A673 (cell line): Measurements from ENCODE around the gene PPP1R7. TPM values are rescaled to one million over a fixed set of nuclear protein-coding genes. Genes with fewer than 3 reads are reported as not detected.

Experiments used
- BruUV-seq: library from RNA; stranded (reverse); fragments of 400-500 nt; replicated peaks from 2 replicates; lab custom pipeline; 2021; lab: Mats Ljungman, UMichigan
- CTCF ChIA-PET: fragments of 300-600 bp; sonication (Branson Sonifier 250); formaldehyde crosslinking; loops from one replicate; lab custom pipeline; 2022; ENCODE audit warnings: antibody characterized with exemption; lab: Charles Lee
- POLR2A ChIA-PET: fragments of 300-600 bp; sonication (Branson Sonifier 250); formaldehyde crosslinking; loops from one replicate; lab custom pipeline; 2022; ENCODE audit warnings: antibody characterized with exemption; ENCODE audit not compliant: low non-redundant PET; lab: Charles Lee
- DNase-seq: peaks from one replicate; pipeline ENCODE4 v3.0.0-alpha.2; 2015; ENCODE audit warnings: low spot score
- H3K27ac ChIP-seq: fragments of 200-600 bp; sonication (generic); 2 replicates; pipeline ENCODE4 v1.5.1; 2016; ENCODE audit warnings: mixed run types, low read depth, mild to moderate bottlenecking, mixed read lengths, antibody characterized with exemption, low read length; ENCODE audit not compliant: poor library complexity, severe bottlenecking
- H3K27me3 ChIP-seq: fragments of 200-600 bp; sonication (generic); replicated peaks from 2 replicates; pipeline ENCODE4 v1.6.1; 2017; ENCODE audit warnings: mixed run types, low read depth, mild to moderate bottlenecking, mixed read lengths, antibody characterized with exemption, low read length; ENCODE audit not compliant: insufficient read depth, poor library complexity
- H3K36me3 ChIP-seq: fragments of 200-600 bp; sonication (generic); 2 replicates; pipeline ENCODE4 v1.6.1; 2016; ENCODE audit warnings: mixed run types, mild to moderate bottlenecking, mixed read lengths, antibody characterized with exemption, low read length; ENCODE audit not compliant: insufficient read depth, poor library complexity, severe bottlenecking
- H3K4me1 ChIP-seq: fragments of 200-600 bp; sonication (generic); 2 replicates; pipeline ENCODE4 v1.6.1; 2017; ENCODE audit warnings: mixed run types, mild to moderate bottlenecking, mixed read lengths, antibody characterized with exemption, low read length; ENCODE audit not compliant: insufficient read depth, poor library complexity, severe bottlenecking
- H3K4me3 ChIP-seq: fragments of 200-600 bp; sonication (generic); 2 replicates; pipeline ENCODE4 v1.5.1; 2016; ENCODE audit warnings: low read depth, mixed run types, mild to moderate bottlenecking, mixed read lengths, low read length; ENCODE audit not compliant: poor library complexity, severe bottlenecking
- H3K9me3 ChIP-seq: fragments of 200-600 bp; sonication (generic); 2 replicates; pipeline ENCODE4 v1.6.1; 2016; ENCODE audit warnings: mixed run types, low read depth, mild to moderate bottlenecking, mixed read lengths, antibody characterized with exemption, low read length; ENCODE audit not compliant: poor library complexity, severe bottlenecking
- CTCF ChIP-seq: fragments of 300-800, 200-600 bp; sonication (generic); conservative IDR thresholded peaks from 2 replicates; pipeline ENCODE4 v1.5.1; 2017; ENCODE audit warnings: low read depth, mild to moderate bottlenecking, antibody characterized with exemption, low read length, moderate library complexity, mixed read lengths
- EZH2 ChIP-seq: fragments of 200-600 bp; sonication (generic); IDR thresholded peaks from 2 replicates; pipeline ENCODE4 v1.6.1; 2017; ENCODE audit warnings: borderline replicate concordance, low read depth, mild to moderate bottlenecking, mixed read lengths, antibody characterized with exemption, low read length; ENCODE audit not compliant: poor library complexity, severe bottlenecking
- intact Hi-C: fragments of 100-400 bp; cut with micrococcal nuclease; formaldehyde crosslinking; loops from one replicate; pipeline ENCODE4 v1.10.0; 2022; ENCODE audit not compliant: unreplicated experiment
- total RNA-seq: library from RNA; stranded (reverse); gene quantifications from 2 replicates; pipeline ENCODE4 v1.2.3, GENCODE V29; 2021

PPP1R7 gene
- total RNA-seq, 1 experiment from 2014 or later: 70.7 TPM

GRCh38 chr2:241142593-241142992, 7.7 kb upstream of the PPP1R7 start:
- TF ChIP-seq CTCF (no peak), EZH2 (no peak)
- no peak for DNase-seq
- H3K4me1 ChIP-seq: no peaks in the 10 kb centered on the region
- peaks cover 14% of the 10 kb centered on the region for H3K36me3 ChIP-seq
- H3K4me3 ChIP-seq: no peak overlapping the region
- intact Hi-C loops: no loop called here
- H3K27ac ChIP-seq: no peak overlapping the region
- no peaks in the 10 kb centered on the region for H3K9me3 ChIP-seq
- ChIA-PET POLR2A (no interaction called here), CTCF (no interaction called here)
- no TSS peak for BruUV-seq
- H3K27me3 ChIP-seq: no peaks in the 10 kb centered on the region

- no peaks in the 10 kb centered on the region for H3K36me3 ChIP-seq
- H3K27me3 ChIP-seq: no peaks in the 10 kb centered on the region
- no peak for DNase-seq
- no peaks in the 10 kb centered on the region for H3K4me1 ChIP-seq
- ChIA-PET POLR2A (no interaction called here), CTCF (no interaction called here)
- TF ChIP-seq EZH2 (no peak), CTCF (no peak)
- no peak overlapping the region for H3K4me3 ChIP-seq
- intact Hi-C loops: no loop called here
- no TSS peak for BruUV-seq
- no peak overlapping the region for H3K27ac ChIP-seq
- no peaks in the 10 kb centered on the region for H3K9me3 ChIP-seq
Measured at GRCh38 chr2:241146286-241146685, 4.0 kb upstream of the PPP1R7 start.

- no peaks in the 10 kb centered on the region for H3K36me3 ChIP-seq
- no peaks in the 10 kb centered on the region for H3K4me1 ChIP-seq
- no peak overlapping the region for H3K27ac ChIP-seq
- intact Hi-C loops: no loop called here
- BruUV-seq: no TSS peak
- no peak for DNase-seq
- ChIA-PET CTCF (no interaction called here), POLR2A (no interaction called here)
- no peaks in the 10 kb centered on the region for H3K27me3 ChIP-seq
- H3K4me3 ChIP-seq: no peak overlapping the region
- no peaks in the 10 kb centered on the region for H3K9me3 ChIP-seq
- TF ChIP-seq EZH2 (no peak), CTCF (no peak)
Measured at GRCh38 chr2:241147336-241147735, 2.9 kb upstream of the PPP1R7 start.
